ENCODE results near the gene DYNC2LI1. TPM values are rescaled to one million over a fixed set of nuclear protein-coding genes. Genes with fewer than 3 reads are reported as not detected.
"Not testable (repeated sequence)": the region's sequence is repeated elsewhere in the genome, so short reads cannot be mapped to it uniquely, and the experiment has no call there.

DYNC2LI1 gene
- total RNA-seq = 29.7 TPM

DNA sequence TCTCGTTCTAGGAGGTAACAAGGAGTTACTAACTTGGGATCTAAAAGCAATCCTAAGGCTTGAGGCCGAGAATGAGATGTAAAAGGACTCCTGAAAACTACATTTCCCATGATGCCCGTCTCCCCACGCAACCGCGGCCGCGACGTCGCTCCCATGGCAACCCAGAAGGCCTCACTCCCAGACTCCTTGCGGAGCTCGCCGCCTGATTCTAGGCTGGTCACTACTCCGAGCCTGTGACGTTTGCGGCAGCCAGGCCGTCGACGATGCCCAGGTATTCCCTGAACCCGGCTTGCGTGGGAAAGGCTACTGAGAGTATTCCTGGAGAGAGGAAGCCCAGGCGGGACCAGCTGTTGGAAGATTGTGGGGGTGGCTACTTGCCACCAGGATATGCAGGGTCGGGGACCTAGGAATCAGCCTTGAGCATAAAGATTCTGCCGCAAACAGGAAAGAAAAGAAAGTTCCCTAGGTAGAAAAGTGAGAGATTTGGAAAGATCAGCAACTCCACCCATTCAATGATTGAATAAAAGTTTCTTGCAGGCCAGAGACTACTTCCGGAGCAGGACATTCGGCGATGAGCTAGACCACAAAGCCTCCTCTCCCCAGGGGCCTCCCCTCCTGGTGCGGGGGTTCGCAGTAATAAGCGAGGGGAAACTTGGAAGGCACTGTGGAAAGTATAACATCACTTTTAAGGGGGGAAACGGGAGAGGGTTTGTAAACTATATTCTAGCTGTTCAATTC is at the start of gene DYNC2LI1:
Gene DYNC2LI1 (plus strand): TSS at position 164 of the 738 bp plus-strand sequence. CDS start 100 bp downstream, at position 264.
- TF ChIP-seq POLR2A (IDR thresholded peaks at IDR 0.05) = peak in 1 of 2 donors; percentile 14
- peak; percentile 83 to 90 for TF ChIP-seq POLR2AphosphoS5 (IDR thresholded peaks at IDR 0.05; ENCODE audit: insufficient read depth in 1 of 2, low read depth in 1 of 2)
- TF ChIP-seq, protein P1, sequence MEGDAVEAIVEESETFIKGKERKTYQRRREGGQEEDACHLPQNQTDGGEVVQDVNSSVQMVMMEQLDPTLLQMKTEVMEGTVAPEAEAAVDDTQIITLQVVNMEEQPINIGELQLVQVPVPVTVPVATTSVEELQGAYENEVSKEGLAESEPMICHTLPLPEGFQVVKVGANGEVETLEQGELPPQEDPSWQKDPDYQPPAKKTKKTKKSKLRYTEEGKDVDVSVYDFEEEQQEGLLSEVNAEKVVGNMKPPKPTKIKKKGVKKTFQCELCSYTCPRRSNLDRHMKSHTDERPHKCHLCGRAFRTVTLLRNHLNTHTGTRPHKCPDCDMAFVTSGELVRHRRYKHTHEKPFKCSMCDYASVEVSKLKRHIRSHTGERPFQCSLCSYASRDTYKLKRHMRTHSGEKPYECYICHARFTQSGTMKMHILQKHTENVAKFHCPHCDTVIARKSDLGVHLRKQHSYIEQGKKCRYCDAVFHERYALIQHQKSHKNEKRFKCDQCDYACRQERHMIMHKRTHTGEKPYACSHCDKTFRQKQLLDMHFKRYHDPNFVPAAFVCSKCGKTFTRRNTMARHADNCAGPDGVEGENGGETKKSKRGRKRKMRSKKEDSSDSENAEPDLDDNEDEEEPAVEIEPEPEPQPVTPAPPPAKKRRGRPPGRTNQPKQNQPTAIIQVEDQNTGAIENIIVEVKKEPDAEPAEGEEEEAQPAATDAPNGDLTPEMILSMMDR (IDR thresholded peaks at IDR 0.05) = no peak
- Histone ChIP-seq H3K4me1 (no peaks in the 10 kb centered on the region), H3K27ac (peak within 1 kb of the TSS; percentile 78), H3K9me3 (no peaks in the 10 kb centered on the region), H3K36me3 (peaks cover 0 to 10% of the 10 kb centered on the region in 2 donors), H3K27me3 (no peaks in the 10 kb centered on the region), H3K4me3 (peak within 1 kb of the TSS; percentile 73)
- DNase-seq (ENCODE audit: extremely low spot score in 2 of 2) = peak in 1 of 2 donors; percentile 92
- intact Hi-C loops (cut with DNase I) = no loop called here

GRCh38 chr2:43724728-43725526 is 48.9 kb upstream of the DYNC2LI1 start:
- H3K27ac ChIP-seq = no peak overlapping the region
- H3K4me3 ChIP-seq = no peak overlapping the region
- no peaks in the 10 kb centered on the region for H3K36me3 ChIP-seq
- no peak for DNase-seq (ENCODE audit: extremely low spot score in 2 of 2)
- no peaks in the 10 kb centered on the region for H3K4me1 ChIP-seq
- H3K9me3 ChIP-seq = no peaks in the 10 kb centered on the region
- no peak for TF ChIP-seq POLR2AphosphoS5 (IDR thresholded peaks at IDR 0.05; ENCODE audit: insufficient read depth in 1 of 2, low read depth in 1 of 2)
- TF ChIP-seq, protein P1 (IDR thresholded peaks at IDR 0.05) = no peak
- TF ChIP-seq POLR2A (IDR thresholded peaks at IDR 0.05) = no peak
- intact Hi-C loops (cut with DNase I) = no loop called here
- H3K27me3 ChIP-seq = no peaks in the 10 kb centered on the region

DNA sequence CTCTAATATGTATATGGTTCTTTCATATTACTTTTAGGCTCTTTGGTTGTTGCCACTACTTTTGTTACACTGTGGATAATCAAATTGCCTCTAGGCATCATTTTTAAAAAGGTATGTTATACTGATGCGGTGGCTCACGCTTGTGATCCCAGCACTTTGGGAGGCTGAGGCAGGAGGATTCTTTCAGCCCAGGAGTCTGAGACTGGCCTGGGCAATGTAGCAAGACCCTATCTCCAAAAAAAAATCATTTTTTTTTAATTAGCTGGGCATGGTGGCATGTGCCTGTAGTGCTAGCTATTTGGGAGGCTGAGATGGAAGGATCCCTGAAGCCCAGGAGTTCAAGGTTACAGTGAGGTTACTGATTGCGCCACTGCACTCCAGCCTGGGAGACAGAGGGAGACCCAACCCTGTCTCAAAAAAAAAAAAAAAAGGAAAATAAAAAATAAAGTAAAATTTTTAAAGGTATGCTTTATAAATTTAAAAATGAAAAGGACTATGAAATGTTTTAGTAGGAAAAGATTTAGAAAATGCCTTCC is 48.1 kb upstream of the DYNC2LI1 start:
- intact Hi-C loops (cut with DNase I) = no loop called here
- TF ChIP-seq POLR2AphosphoS5 (IDR thresholded peaks at IDR 0.05; ENCODE audit: insufficient read depth in 1 of 2, low read depth in 1 of 2) = no peak
- no peak for TF ChIP-seq POLR2A (IDR thresholded peaks at IDR 0.05)
- TF ChIP-seq, protein P1 (IDR thresholded peaks at IDR 0.05) = no peak

DNA sequence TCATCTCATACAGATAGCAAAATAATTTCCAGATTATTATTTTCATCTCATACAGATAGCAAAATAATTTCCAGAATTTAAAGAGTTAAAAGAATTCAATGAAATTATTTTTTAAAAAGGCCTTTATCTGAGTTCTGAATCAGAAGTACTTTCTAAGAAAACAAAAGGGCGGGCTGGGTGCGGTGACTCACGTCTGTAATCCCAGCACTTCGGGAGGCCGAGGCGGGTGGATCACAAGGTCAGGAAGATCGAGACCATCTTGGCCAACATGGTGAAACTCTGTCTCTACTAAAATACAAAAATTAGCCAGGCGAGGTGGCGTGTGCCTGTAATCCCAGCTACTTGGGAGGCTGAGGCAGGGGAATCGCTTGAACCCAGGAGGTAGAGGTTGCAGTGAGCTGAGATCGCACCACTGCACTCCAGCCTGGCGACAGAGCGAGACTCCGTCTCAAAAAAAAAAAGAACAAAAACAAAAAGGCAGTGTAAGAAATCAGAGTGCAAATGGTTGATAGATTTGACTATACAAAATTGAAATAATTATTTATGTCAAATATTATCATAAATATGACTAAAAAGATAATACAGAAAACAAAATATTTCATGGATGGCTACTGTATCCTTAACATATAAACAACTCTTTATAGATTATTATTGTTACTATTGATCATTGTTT is 46.7 kb upstream of the DYNC2LI1 start:
- H3K4me1 ChIP-seq; DNase-seq (ENCODE audit: extremely low spot score in 2 of 2); H3K4me3 ChIP-seq; H3K27ac ChIP-seq; H3K36me3 ChIP-seq; intact Hi-C loops (cut with DNase I); H3K9me3 ChIP-seq; H3K27me3 ChIP-seq: not testable (repeated sequence)

More for the DNA sequence above, 48.1 kb upstream of the DYNC2LI1 start:
- no peak for DNase-seq (ENCODE audit: extremely low spot score in 2 of 2)
- no peak overlapping the region for H3K27ac ChIP-seq
- H3K4me1 ChIP-seq = no peaks in the 10 kb centered on the region
- no peaks in the 10 kb centered on the region for H3K36me3 ChIP-seq
- H3K9me3 ChIP-seq = no peaks in the 10 kb centered on the region
- no peaks in the 10 kb centered on the region for H3K27me3 ChIP-seq
- no peak overlapping the region for H3K4me3 ChIP-seq

GRCh38 chr2:43727634-43728014 is 46.2 kb upstream of the DYNC2LI1 start:
- H3K9me3 ChIP-seq = no peaks in the 10 kb centered on the region
- intact Hi-C loops (cut with DNase I) = no loop called here
- no peak overlapping the region for H3K27ac ChIP-seq
- TF ChIP-seq POLR2AphosphoS5 (IDR thresholded peaks at IDR 0.05; ENCODE audit: insufficient read depth in 1 of 2, low read depth in 1 of 2) (no peak), POLR2A (IDR thresholded peaks at IDR 0.05) (no peak)
- TF ChIP-seq, protein P1 (IDR thresholded peaks at IDR 0.05) = no peak
- DNase-seq (ENCODE audit: extremely low spot score in 2 of 2) = no peak
- H3K4me1 ChIP-seq = no peaks in the 10 kb centered on the region
- H3K36me3 ChIP-seq = no peaks in the 10 kb centered on the region
- no peaks in the 10 kb centered on the region for H3K27me3 ChIP-seq
- no peak overlapping the region for H3K4me3 ChIP-seq
